CD4-positive, alpha-beta T cell treated with Interleukin-12 subunit alpha and Interleukin-12 subunit beta, for 1 hour (primary cell): ENCODE results near the gene CDKN2B.

Source experiments
- DNase-seq: peaks from one replicate; pipeline ENCODE4 v3.0.0-alpha.2; 2020

Gene CDKN2B

DNA sequence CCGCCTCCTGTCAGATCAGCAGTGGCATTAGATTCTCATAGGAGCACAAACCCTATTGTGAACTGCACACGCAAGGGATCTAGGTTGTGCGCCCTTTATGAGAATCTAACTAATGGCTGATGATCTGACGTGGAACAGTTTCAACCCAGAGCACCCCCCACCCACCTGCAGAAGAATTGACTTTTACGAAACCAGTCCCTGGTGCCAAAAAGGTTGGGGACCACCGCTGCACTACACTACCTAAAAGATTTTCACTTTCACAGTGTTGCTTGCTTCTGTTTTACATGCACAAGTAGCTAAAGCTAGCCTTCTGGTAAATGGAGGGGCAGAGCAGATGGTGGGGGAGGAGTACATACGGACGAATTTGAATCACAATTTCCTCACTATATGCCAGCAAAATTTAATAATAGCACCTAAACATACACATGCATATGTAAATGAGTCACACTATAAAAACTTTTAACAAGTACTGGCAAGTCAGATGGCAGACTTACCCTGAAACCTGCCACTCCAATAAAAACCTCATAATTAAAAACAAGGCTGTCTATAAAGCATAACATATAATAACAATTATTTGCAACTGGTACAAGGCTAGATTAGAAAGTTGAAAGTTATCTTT, 24.0 kb upstream of the CDKN2B start:
- DNase-seq, result no peak

GRCh38 chr9:22031655-22032411, 22.7 kb upstream of the CDKN2B start:
- no peak for DNase-seq

DNA sequence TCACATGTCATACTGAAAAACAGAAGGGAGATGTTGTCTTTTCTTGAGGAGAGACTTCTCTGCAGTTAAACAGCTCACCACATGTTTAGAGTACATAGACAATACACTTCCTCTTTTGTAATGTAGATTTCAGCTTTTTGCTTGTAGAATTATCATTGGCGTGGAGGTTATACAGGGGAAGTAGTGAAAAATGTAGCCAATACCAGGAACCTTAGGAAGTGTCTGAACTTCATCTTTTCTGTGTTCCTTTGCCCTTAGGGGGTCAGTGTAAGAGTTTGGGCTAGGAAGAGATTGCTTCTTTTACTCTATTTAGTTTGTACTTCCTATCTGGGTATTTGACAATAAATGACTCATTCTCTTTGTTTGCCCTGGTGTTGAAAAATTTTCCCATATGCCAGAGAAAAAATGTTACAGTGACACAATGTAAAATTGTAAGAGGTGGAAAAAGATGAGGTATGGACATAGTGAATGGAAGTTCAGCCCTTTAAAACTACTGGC, 21.0 kb upstream of the CDKN2B start:
- no peak for DNase-seq

GRCh38 chr9:22029231-22029630, 20.1 kb upstream of the CDKN2B start:
- DNase-seq, result no peak

- no peak for DNase-seq
Observed at GRCh38 chr9:22028394-22028793, 19.3 kb upstream of the CDKN2B start.

DNA sequence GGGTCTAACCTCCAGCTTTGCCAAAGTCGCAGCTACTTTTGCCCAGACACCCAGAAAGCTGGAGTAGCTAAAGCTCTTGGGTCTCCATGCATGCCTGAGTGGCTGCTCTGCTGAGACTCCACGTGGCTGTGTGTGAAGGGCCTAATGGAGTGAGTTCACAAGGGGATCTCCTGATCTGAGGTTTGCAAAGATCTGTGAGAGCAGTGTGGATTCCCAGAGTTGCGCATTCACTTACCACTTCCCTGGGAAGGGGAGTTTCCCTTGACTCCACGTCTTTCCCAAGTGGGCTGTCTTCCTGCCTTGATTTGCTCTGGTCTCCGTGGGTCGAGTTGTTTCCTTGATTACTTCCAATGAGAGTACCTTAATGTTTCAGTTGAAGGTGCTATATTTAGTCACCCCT, 17.6 kb upstream of the CDKN2B start:
- no peak for DNase-seq

GRCh38 chr9:22022396-22022795, 13.3 kb upstream of the CDKN2B start:
- DNase-seq, result no peak

DNA sequence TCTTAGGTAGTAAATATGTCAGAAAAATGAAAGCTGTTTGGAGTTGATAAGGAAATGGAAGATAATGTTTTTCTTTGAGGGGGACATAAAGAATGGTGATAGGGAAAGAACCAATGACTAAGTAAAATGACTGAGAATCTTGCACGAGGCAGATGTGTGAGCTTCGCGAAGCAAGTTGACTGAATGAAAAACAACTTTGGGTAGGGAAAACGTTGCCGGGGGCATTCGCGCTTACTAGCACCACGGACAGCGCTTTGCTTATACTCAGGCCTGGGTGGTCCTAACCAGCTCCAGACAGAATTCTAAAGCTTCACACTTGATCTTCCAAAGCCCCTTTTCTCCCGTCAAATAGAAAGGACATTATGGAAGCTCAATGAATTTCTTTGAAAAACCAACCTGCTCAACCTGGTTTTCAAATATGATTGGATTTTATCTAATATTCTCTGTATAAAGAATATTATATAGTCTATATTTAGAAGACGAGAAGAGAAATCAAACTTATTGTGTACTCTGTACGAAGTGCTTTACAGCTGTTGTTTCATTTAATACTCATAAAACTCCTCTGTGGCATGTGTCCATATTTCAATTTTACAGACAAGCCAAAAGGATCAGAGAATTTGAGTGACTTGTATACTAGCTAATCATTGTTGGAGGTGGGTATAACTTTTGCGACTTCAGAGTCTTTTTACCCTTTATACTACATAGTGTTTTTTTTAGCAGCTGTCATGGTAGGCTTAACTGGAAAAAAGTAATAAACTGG, 1.9 kb upstream of the CDKN2B start:
- DNase-seq, result no peak

- DNase-seq, result no peak
Observed at GRCh38 chr9:22009506-22009867, 382 bp upstream of the CDKN2B start.

- DNase-seq, result no peak
Observed at GRCh38 chr9:22008384-22008716, 755 bp downstream of the CDKN2B start.

- DNase-seq, result no peak
Observed at GRCh38 chr9:22005702-22006606, 3.2 kb downstream of the CDKN2B start.

DNA sequence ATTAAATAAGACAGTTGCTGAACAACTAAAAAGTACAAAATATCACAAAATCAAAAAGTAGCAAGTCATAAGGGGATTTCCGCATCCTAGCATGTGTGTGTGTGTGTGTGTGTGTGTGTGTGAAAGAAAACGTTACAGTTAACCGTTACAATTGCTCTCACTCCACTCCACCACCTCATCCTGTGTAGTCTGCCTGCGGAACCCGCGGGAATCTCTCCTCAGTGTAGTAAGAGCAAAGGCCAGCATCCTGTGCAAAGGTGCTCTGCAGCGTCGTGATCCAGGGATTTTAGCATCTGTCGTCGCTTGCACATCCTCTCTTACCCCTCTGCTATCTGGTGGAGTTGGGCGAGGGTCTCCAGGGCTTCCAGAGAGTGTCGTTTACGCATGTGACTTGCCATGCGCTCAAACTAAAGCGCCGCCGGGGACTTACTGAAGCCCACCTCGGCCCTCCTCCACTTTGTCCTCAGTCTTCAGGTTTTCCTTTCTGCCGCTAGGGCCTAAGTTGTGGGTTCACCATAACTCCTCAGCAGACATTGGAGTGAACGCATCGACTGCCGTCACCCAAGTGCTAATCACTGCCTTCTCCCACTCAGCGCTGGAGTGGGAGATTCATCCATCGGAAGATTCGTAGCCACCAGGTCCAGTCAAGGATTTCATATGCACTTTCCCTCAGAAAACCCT, 3.9 kb downstream of the CDKN2B start:
- DNase-seq, result peak; percentile 42

GRCh38 chr9:22002038-22002437, 7.1 kb downstream of the CDKN2B start:
- DNase-seq, result no peak

DNA sequence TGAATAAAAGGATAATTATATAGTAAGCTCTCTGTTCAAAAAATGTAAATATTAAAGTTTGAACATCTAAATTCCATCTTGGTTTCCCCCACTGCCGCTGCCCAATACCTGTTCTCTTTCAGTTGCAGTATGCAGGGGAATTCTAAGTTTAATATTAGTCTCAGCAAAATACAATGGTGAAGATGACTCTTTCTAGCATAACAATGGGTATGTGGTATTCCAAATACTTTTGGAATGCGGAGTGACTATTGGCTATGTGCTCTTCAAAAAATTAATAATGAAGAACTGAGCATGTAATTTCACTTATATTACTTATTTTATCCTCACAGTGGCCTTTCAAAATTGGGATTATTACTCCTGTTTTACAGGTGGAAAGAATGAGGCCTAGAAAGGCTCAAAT, 11.1 kb downstream of the CDKN2B start:
- no peak for DNase-seq

DNA sequence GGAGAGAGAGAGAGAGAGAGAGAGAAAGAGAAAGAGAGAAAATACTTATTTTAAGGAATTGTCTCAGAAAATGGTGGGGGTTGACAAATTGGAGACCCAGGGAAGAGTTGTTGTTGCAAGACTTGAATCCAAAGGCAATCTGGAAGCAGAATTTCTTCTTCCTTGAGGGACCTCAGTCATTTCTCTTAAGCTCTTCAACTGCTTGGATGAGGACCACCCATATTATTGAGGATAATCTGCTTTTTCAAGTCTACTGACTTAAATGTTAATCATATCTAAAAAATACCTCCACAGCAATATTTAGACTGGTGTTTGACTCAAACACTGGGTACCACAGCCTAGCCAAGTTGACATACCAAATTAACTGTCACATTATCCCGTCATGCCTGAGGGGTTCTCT, 11.6 kb downstream of the CDKN2B start:
- DNase-seq, result no peak

DNA sequence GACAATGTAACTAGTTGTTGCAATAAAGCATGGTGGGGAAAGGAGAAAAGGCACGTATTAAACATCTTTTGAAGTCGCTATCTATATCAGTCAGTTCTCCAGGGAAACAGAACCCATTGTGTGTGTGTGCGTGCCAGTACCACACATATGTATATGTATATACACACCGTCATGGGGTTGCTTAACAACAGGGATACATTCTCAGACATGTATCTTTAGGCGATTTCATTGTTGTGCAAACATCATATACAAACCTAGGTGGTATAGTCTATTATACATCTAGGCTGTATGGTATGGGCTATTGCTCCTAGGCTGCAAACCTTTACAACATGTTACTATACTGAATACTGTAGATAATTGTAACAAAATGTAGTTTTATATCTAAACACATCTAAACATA, 12.2 kb downstream of the CDKN2B start:
- DNase-seq, result no peak

DNA sequence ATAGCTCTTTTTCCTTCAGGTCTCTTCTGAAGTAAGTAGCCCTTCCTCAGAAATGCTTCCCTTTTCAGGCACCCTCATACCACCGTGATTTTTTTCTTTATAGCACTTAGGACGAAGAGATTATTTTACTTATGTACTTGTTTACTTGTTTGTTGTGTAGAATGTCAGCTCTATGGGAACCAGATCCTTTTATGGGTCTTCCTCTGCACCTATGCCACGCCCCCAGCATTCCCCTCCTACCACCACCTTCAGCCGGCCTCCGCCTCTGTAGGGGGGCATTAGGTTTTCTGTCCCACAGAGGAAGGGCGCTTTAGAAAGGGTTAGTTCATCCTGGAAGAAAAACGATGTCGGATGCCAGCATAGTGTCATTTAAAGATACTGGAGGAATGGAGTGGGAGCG, 12.7 kb downstream of the CDKN2B start:
- no peak for DNase-seq

GRCh38 chr9:21995666-21996398, 13.3 kb downstream of the CDKN2B start:
- peak; percentile 26 for DNase-seq

GRCh38 chr9:21995006-21995665, 14.0 kb downstream of the CDKN2B start:
- DNase-seq, result peak; percentile 88

DNA sequence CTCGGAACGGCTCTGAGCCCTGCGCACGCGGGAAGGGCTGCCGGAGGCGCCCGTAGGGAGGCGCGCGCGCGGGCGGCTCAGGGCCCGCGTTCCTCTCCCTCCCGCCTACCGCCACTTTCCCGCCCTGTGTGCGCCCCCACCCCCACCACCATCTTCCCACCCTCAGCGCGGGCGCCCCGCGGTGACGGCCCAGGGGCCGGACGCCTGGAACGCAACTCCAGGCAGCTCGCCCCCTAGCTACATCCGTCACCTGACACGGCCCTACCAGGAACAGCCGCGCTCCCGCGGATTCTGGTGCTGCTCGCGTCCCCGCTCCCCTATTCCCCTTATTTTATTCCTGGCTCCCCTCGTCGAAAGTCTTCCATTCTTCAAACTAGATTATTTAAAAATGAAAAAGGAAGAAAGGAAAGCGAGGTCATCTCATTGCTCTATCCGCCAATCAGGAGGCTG, 14.5 kb downstream of the CDKN2B start, which contains the start of gene CDKN2B-AS1:
CDKN2B-AS1 (plus strand) TSS at position 236 of the 450 bp plus-strand sequence.
- peak; percentile 60 for DNase-seq
